Nephron (organoid): ENCODE measurements around the gene GATAD1.
"Not testable (repeated sequence)": the region's sequence is repeated elsewhere in the genome, so short reads cannot be mapped to it uniquely, and the experiment has no call there.

Source experiments
- H3K27ac Mint-ChIP-seq, 3 experiments: 2 replicates each; pipeline ENCODE4 v1.8.0; 2020; ENCODE audit warnings: mixed read lengths in 3 of 3, mild to moderate bottlenecking in 2 of 3, moderate library complexity in 1 of 3
- H3K27me3 Mint-ChIP-seq: 2 replicates; pipeline ENCODE4 v1.8.0; 2021; ENCODE audit warnings: low read depth, mild to moderate bottlenecking, moderate library complexity, mixed read lengths
- H3K36me3 Mint-ChIP-seq: 2 replicates; pipeline ENCODE4 v1.8.0; 2020; ENCODE audit warnings: low read depth, mixed read lengths
- H3K4me1 Mint-ChIP-seq: 2 replicates; pipeline ENCODE4 v1.8.0; 2020; ENCODE audit warnings: mixed read lengths
- H3K4me3 Mint-ChIP-seq, 3 experiments: 2 replicates each; pipeline ENCODE4 v1.8.0; 2020; ENCODE audit warnings: mild to moderate bottlenecking in 3 of 3, mixed read lengths in 3 of 3, moderate library complexity in 2 of 3
- H3K9me3 Mint-ChIP-seq: 2 replicates; pipeline ENCODE4 v1.8.0; 2020; ENCODE audit warnings: mixed read lengths
- TF ChIP-seq, protein P1 (sequence below), 3 experiments: fragments of 200-600 bp; sonication (generic); IDR thresholded peaks; one replicate each; pipeline ENCODE4 v1.5.0; 2021; ENCODE audit warnings: antibody characterized with exemption in 3 of 3; ENCODE audit not compliant: unreplicated experiment in 3 of 3

GATAD1 gene

DNA sequence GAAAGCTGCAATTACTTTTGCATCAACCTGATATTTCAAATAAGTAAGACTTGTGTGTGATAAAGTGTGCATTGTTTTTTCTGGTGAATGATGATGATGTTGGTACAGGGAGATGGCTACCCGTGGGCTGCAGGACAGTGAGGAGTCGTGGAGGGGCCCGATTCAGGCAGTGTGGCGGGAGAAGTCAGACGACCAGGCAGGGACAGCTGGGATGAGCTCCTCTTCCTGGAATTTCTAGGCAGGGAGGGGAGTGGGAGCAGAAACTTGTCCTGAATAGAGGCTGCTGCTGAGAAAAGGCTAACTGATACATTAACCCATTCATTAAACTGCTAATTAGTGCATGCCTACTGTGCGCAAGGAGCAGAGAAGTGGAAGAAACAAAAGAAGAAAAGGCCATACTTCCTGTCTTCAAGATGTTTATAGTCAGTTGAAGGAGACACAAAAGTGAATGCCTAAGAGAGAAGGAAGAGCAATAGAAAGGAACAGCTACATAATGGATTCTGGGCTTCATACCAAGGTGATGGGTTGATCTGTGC, 9.3 kb upstream of the GATAD1 start:
- no peaks in the 10 kb centered on the region for H3K36me3 Mint-ChIP-seq
- no peak overlapping the region for H3K27ac Mint-ChIP-seq
- no peak overlapping the region for H3K4me3 Mint-ChIP-seq
- H3K27me3 Mint-ChIP-seq, result no peaks in the 10 kb centered on the region
- H3K4me1 Mint-ChIP-seq, result no peaks in the 10 kb centered on the region
- H3K9me3 Mint-ChIP-seq, result peaks cover 5% of the 10 kb centered on the region
- TF ChIP-seq, protein P1, sequence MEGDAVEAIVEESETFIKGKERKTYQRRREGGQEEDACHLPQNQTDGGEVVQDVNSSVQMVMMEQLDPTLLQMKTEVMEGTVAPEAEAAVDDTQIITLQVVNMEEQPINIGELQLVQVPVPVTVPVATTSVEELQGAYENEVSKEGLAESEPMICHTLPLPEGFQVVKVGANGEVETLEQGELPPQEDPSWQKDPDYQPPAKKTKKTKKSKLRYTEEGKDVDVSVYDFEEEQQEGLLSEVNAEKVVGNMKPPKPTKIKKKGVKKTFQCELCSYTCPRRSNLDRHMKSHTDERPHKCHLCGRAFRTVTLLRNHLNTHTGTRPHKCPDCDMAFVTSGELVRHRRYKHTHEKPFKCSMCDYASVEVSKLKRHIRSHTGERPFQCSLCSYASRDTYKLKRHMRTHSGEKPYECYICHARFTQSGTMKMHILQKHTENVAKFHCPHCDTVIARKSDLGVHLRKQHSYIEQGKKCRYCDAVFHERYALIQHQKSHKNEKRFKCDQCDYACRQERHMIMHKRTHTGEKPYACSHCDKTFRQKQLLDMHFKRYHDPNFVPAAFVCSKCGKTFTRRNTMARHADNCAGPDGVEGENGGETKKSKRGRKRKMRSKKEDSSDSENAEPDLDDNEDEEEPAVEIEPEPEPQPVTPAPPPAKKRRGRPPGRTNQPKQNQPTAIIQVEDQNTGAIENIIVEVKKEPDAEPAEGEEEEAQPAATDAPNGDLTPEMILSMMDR (IDR thresholded peaks at IDR 0.05; ENCODE audit: unreplicated experiment in 3 of 3), result no peak

- H3K36me3 Mint-ChIP-seq, H3K9me3 Mint-ChIP-seq, H3K27me3 Mint-ChIP-seq, H3K4me3 Mint-ChIP-seq, H3K27ac Mint-ChIP-seq, H3K4me1 Mint-ChIP-seq: not testable (repeated sequence)
Measured at GRCh38 chr7:92442720-92443119, 4.6 kb upstream of the GATAD1 start.

- H3K4me1 Mint-ChIP-seq, result peaks cover 6% of the 10 kb centered on the region
- peaks cover 5% of the 10 kb centered on the region for H3K9me3 Mint-ChIP-seq
- peak overlapping the region; percentile 27 to 96 (median 68) for H3K27ac Mint-ChIP-seq
- H3K4me3 Mint-ChIP-seq, result peak overlapping the region; percentile 86 to 90 (median 90)
- peaks cover 13% of the 10 kb centered on the region for H3K36me3 Mint-ChIP-seq
- H3K27me3 Mint-ChIP-seq, result no peaks in the 10 kb centered on the region
- TF ChIP-seq, protein P1 (IDR thresholded peaks at IDR 0.05; ENCODE audit: unreplicated experiment in 3 of 3), result no peak
Measured at GRCh38 chr7:92446869-92447344, 375 bp upstream of the GATAD1 start.

- peaks cover 6% of the 10 kb centered on the region for H3K4me1 Mint-ChIP-seq
- H3K27me3 Mint-ChIP-seq, result no peaks in the 10 kb centered on the region
- H3K9me3 Mint-ChIP-seq, result no peaks in the 10 kb centered on the region
- peak overlapping the region; percentile 86 to 99 (median 97) for H3K4me3 Mint-ChIP-seq
- peaks cover 19% of the 10 kb centered on the region for H3K36me3 Mint-ChIP-seq
- TF ChIP-seq, protein P1 (IDR thresholded peaks at IDR 0.05; ENCODE audit: unreplicated experiment in 3 of 3), result peak in 2 of 3 experiments; percentile 24 to 45
- peak overlapping the region; percentile 89 to 96 (median 90) for H3K27ac Mint-ChIP-seq
Measured at GRCh38 chr7:92448205-92448747, 994 bp downstream of the GATAD1 start.

DNA sequence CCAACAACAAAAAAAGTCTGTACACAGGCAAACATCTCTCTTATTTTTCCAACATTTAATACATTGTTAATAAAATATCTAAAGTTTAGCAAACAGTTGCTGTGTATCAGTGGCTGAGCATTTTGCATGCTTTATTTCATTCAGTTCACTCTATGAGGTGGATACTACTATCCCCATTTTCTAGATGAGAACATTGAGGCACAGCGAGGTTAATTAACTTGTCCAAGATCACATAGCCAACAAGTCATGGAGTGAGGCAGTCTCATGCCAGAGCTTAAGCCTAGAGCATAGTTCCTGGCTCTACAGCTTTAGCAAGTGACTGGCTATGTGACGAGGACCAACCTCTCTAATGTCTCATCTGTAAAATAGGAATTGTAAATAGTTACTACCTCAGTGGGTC, 4.4 kb downstream of the GATAD1 start:
- Mint-ChIP-seq H3K27me3 (no peaks in the 10 kb centered on the region), H3K4me3 (no peak overlapping the region), H3K4me1 (peaks cover 6% of the 10 kb centered on the region), H3K9me3 (no peaks in the 10 kb centered on the region), H3K27ac (no peak overlapping the region), H3K36me3 (peaks cover 47% of the 10 kb centered on the region)
- TF ChIP-seq, protein P1 (IDR thresholded peaks at IDR 0.05; ENCODE audit: unreplicated experiment in 3 of 3), result no peak

- Mint-ChIP-seq H3K27me3 (no peaks in the 10 kb centered on the region), H3K9me3 (no peaks in the 10 kb centered on the region), H3K27ac (no peak overlapping the region), H3K4me1 (no peaks in the 10 kb centered on the region), H3K36me3 (peaks cover 42% of the 10 kb centered on the region), H3K4me3 (no peak overlapping the region)
- TF ChIP-seq, protein P1 (IDR thresholded peaks at IDR 0.05; ENCODE audit: unreplicated experiment in 3 of 3), result no peak
Measured at GRCh38 chr7:92456236-92456635, 9.0 kb downstream of the GATAD1 start.
